HCT116 (cell line): Measurements from ENCODE around the gene ERICH6. TPM values are rescaled to one million over a fixed set of nuclear protein-coding genes. Genes with fewer than 3 reads are reported as not detected.

ENCODE experiments used
- ATAC-seq: fragments of 200-7000 bp; cut with Tn5 transposase; 2 replicates; pipeline ENCODE4 v1.9.1; 2020; ENCODE audit warnings: mild to moderate bottlenecking, moderate library complexity
- BruUV-seq: library from RNA; stranded (reverse); fragments of 400-500 nt; replicated peaks from 2 replicates; lab custom pipeline; 2021; lab: Mats Ljungman, UMichigan
- CTCF ChIA-PET: fragments of 300-600 bp; sonication (Branson Sonifier 250); formaldehyde crosslinking; loops from one replicate; lab custom pipeline; 2021; ENCODE audit warnings: antibody characterized with exemption; lab: Charles Lee
- POLR2A ChIA-PET: fragments of 300-600, 350-600 bp; sonication (Branson Sonifier 250); formaldehyde crosslinking; loops from one replicate; lab custom pipeline; 2021; ENCODE audit warnings: antibody characterized with exemption; lab: Charles Lee
- RAD21 ChIA-PET, 2 experiments: fragments of 300-600 bp; sonication (Branson Sonifier 250); formaldehyde crosslinking; loops; one replicate each; lab custom pipeline; 2023; ENCODE audit warnings: low total read pairs in 2 of 2; ENCODE audit not compliant: uncharacterized antibody in 2 of 2, unreplicated experiment in 2 of 2, low non-redundant PET in 1 of 2; lab: Charles Lee
- DNase-seq: peaks from one replicate; pipeline ENCODE4 v3.0.0-alpha.2; 2010; ENCODE audit warnings: low read depth, low spot score
- H2AFZ ChIP-seq: fragments of 200-600 bp; shearing (Covaris generic), sonication (generic); 2 replicates; pipeline ENCODE4 v1.6.1; 2017; ENCODE audit warnings: low read depth, mixed run types, mixed read lengths, antibody characterized with exemption, low read length; ENCODE audit not compliant: poor library complexity, severe bottlenecking
- H3K27ac ChIP-seq: 2 replicates; pipeline ENCODE4 v1.5.1; 2012; ENCODE audit warnings: low read depth, low read length
- H3K27me3 ChIP-seq: fragments of 200-600 bp; sonication (generic); 2 replicates; pipeline ENCODE4 v1.6.1; 2016; ENCODE audit warnings: mixed run types, low read length, mixed read lengths; ENCODE audit not compliant: insufficient read depth
- H3K36me3 ChIP-seq, 2 experiments: fragments of 200-500 bp in 1 of 2; fragments of 200-600 bp in 1 of 2; sonication (Bioruptor generic) in 1 of 2; sonication (generic) in 1 of 2; 2 replicates each; pipeline versions ENCODE4 v1.5.1 to v1.6.1; 2014 to 2016; ENCODE audit warnings: low read length in 2 of 2, inconsistent platforms in 1 of 2, mixed read lengths in 1 of 2, mixed run types in 1 of 2; ENCODE audit not compliant: insufficient read depth in 2 of 2, control insufficient read depth in 1 of 2
- H3K4me1 ChIP-seq, 2 experiments: fragments of 200-600 bp in 1 of 2; sonication (generic) in 1 of 2; 2 replicates each; pipeline versions ENCODE4 v1.5.1 to v1.6.1; 2012 to 2017; ENCODE audit warnings: low read length in 2 of 2, inconsistent platforms in 1 of 2, mild to moderate bottlenecking in 1 of 2, mixed read lengths in 1 of 2, mixed run types in 1 of 2, moderate library complexity in 1 of 2; ENCODE audit not compliant: insufficient read depth in 2 of 2, control insufficient read depth in 1 of 2
- H3K4me2 ChIP-seq: fragments of 200-600 bp; sonication (generic); 2 replicates; pipeline ENCODE4 v1.6.1; 2017; ENCODE audit warnings: mixed run types, low read length, mixed read lengths
- H3K4me3 ChIP-seq, 2 experiments: fragments of 200-600 bp in 1 of 2; sonication (generic) in 1 of 2; replicated peaks in 1 of 2; 2 replicates each; pipeline ENCODE4 v1.5.1; 2011 to 2016; ENCODE audit warnings: low read length in 2 of 2, control low read depth in 1 of 2, low read depth in 1 of 2, mild to moderate bottlenecking in 1 of 2, mixed read lengths in 1 of 2, mixed run types in 1 of 2
- H3K79me2 ChIP-seq: fragments of 200-600 bp; sonication (generic); 2 replicates; pipeline ENCODE4 v1.6.1; 2017; ENCODE audit warnings: mild to moderate bottlenecking, mixed run types, low read length, moderate library complexity, mixed read lengths; ENCODE audit not compliant: insufficient read depth
- H3K9ac ChIP-seq: fragments of 200-600 bp; sonication (generic); 2 replicates; pipeline ENCODE4 v1.6.1; 2016; ENCODE audit warnings: low read length, mixed read lengths
- H3K9me2 ChIP-seq: fragments of 200-600 bp; sonication (generic), shearing (Covaris generic); 2 replicates; pipeline ENCODE4 v1.6.1; 2017; ENCODE audit warnings: mixed run types, mild to moderate bottlenecking, moderate library complexity; ENCODE audit not compliant: insufficient read depth
- H3K9me3 ChIP-seq, 2 experiments: fragments of 200-500 bp in 1 of 2; fragments of 200-600 bp in 1 of 2; sonication (Bioruptor generic) in 1 of 2; sonication (generic) in 1 of 2; 2 replicates each; pipeline ENCODE4 v1.6.1; 2014 to 2017; ENCODE audit warnings: low read length in 2 of 2, mixed read lengths in 2 of 2, inconsistent platforms in 1 of 2, low read depth in 1 of 2, mild to moderate bottlenecking in 1 of 2, mixed run types in 1 of 2, moderate library complexity in 1 of 2; ENCODE audit not compliant: control insufficient read depth in 1 of 2, insufficient read depth in 1 of 2
- H4K20me1 ChIP-seq: fragments of 200-600 bp; sonication (generic), shearing (Covaris generic); 2 replicates; pipeline ENCODE4 v1.6.1; 2017; ENCODE audit warnings: mixed run types, mild to moderate bottlenecking, moderate library complexity; ENCODE audit not compliant: insufficient read depth
- ATF3 ChIP-seq: IDR thresholded peaks from 2 replicates; pipeline ENCODE4 v1.6.1; 2012
- CBX3 ChIP-seq: IDR thresholded peaks from 2 replicates; pipeline ENCODE4 v1.6.1; 2012; ENCODE audit warnings: low read depth
- CTCF ChIP-seq, 3 experiments: fragments of 200-600 bp in 1 of 3; sonication (generic) in 1 of 3; IDR thresholded peaks in 2 of 3; conservative IDR thresholded peaks in 1 of 3; 2 replicates each; pipeline ENCODE4 v1.5.1; 2012 to 2017; ENCODE audit warnings: low read depth in 2 of 3, low read length in 2 of 3, antibody characterized with exemption in 1 of 3, borderline replicate concordance in 1 of 3, control low read depth in 1 of 3, mild to moderate bottlenecking in 1 of 3, mixed read lengths in 1 of 3, mixed run types in 1 of 3, moderate library complexity in 1 of 3; ENCODE audit not compliant: insufficient read depth in 1 of 3
- ELF1 ChIP-seq: IDR thresholded peaks from 2 replicates; pipeline ENCODE4 v1.6.1; 2012; ENCODE audit warnings: low read depth, borderline replicate concordance
- SIN3A ChIP-seq: IDR thresholded peaks from 2 replicates; pipeline ENCODE4 v1.6.1; 2012; ENCODE audit warnings: low read depth
- SP1 ChIP-seq: IDR thresholded peaks from 2 replicates; pipeline ENCODE4 v1.6.1; 2012; ENCODE audit warnings: low read depth
- SRF ChIP-seq: IDR thresholded peaks from 2 replicates; pipeline ENCODE4 v1.6.1; 2012; ENCODE audit warnings: low read depth
- ZFX ChIP-seq: fragments of 450-650 bp; IDR thresholded peaks from 2 replicates; pipeline ENCODE4 v1.6.1; 2017
- ZNF274 ChIP-seq: fragments of 200-500 bp; sonication (Bioruptor generic); IDR thresholded peaks from 2 replicates; pipeline ENCODE4 v1.6.1; 2014; ENCODE audit warnings: mild to moderate bottlenecking, low read depth, low read length, inconsistent platforms
- intact Hi-C: fragments of 100-400 bp; cut with micrococcal nuclease; formaldehyde crosslinking; loops from 2 replicates; pipeline ENCODE4 v1.10.0; 2022
- total RNA-seq: library from RNA; stranded (reverse); gene quantifications from one replicate; pipeline ENCODE4 v1.2.1, GENCODE V29; 2021; ENCODE audit not compliant: unreplicated experiment

The ERICH6 gene
- total RNA-seq, 1 experiment from 2014 or later = not detected

GRCh38 chr3:150699068-150699639, 4.6 kb downstream of the ERICH6 start:
- H4K20me1 ChIP-seq = no peaks in the 10 kb centered on the region
- no peaks in the 10 kb centered on the region for H3K27me3 ChIP-seq
- ChIA-PET POLR2A (no interaction called here), CTCF (no interaction called here), RAD21 (no interaction called here)
- no peak overlapping the region for H3K27ac ChIP-seq
- intact Hi-C loops = no loop called here
- H3K4me1 ChIP-seq = peaks cover 0 to 15% of the 10 kb centered on the region in 2 experiments; a peak in 3 of 4 replicates
- no peaks in the 10 kb centered on the region for H3K36me3 ChIP-seq
- no peaks in the 10 kb centered on the region for H3K9me2 ChIP-seq
- H3K79me2 ChIP-seq = no peaks in the 10 kb centered on the region
- H2AFZ ChIP-seq = no peak overlapping the region
- no peak overlapping the region for H3K4me3 ChIP-seq
- no peak overlapping the region for H3K9ac ChIP-seq
- no peak for DNase-seq
- H3K4me2 ChIP-seq = 0 out of 2 replicates have a peak overlapping the region, but pooled peaks have one; percentile 16
- 0 out of 2 replicates have a peak, but pooled peaks have one; percentile 15 for TF ChIP-seq SP1
- TF ChIP-seq CTCF (IDR thresholded peaks at IDR 0.05 in 2 of 3, conservative IDR thresholded peaks at IDR 0.05 in 1 of 3; ENCODE audit: borderline replicate concordance in 1 of 3, insufficient read depth in 1 of 3, low read depth in 2 of 3, low read length in 2 of 3) = no peak
- no peak for TF ChIP-seq ZNF274
- no TSS peak for BruUV-seq
- no peak for ATAC-seq
- H3K9me3 ChIP-seq = no peaks in the 10 kb centered on the region

- no peaks in the 10 kb centered on the region for H3K9me2 ChIP-seq
- no peaks in the 10 kb centered on the region for H3K27me3 ChIP-seq
- peaks cover 0 to 7% of the 10 kb centered on the region in 2 experiments; a peak in 3 of 4 replicates for H3K4me1 ChIP-seq
- ChIA-PET RAD21 (no interaction called here), CTCF (no interaction called here), POLR2A (no interaction called here)
- no peak for DNase-seq
- H3K9me3 ChIP-seq = no peaks in the 10 kb centered on the region
- H4K20me1 ChIP-seq = no peaks in the 10 kb centered on the region
- H3K9ac ChIP-seq = no peak overlapping the region
- no peak overlapping the region for H3K4me3 ChIP-seq
- TF ChIP-seq ZNF274 = no peak
- no peak for TF ChIP-seq SIN3A
- no peak for TF ChIP-seq SRF
- no peak for TF ChIP-seq ATF3
- no peak for TF ChIP-seq CBX3
- no peak for TF ChIP-seq ZFX
- TF ChIP-seq SP1 = no peak
- TF ChIP-seq ELF1 = no peak
- no TSS peak for BruUV-seq
- no peaks in the 10 kb centered on the region for H3K36me3 ChIP-seq
- peak overlapping the region; percentile 44 for H2AFZ ChIP-seq
- H3K4me2 ChIP-seq = no peak overlapping the region
- H3K79me2 ChIP-seq = no peaks in the 10 kb centered on the region
- intact Hi-C loops = no loop called here
- ATAC-seq = no peak
- no peak overlapping the region for H3K27ac ChIP-seq
Observed at GRCh38 chr3:150697646-150698045, 6.1 kb downstream of the ERICH6 start.
